Effector CD8-positive, alpha-beta T cell (primary cell): ENCODE measurements around the gene ZNF443.
"Not testable (repeated sequence)": the region's sequence is repeated elsewhere in the genome, so short reads cannot be mapped to it uniquely, and the experiment has no call there.

ENCODE experiments used
- DNase-seq: peaks from one replicate; lab custom pipeline; 2025; lab: John Stamatoyannopoulos, UW

The ZNF443 gene

DNA sequence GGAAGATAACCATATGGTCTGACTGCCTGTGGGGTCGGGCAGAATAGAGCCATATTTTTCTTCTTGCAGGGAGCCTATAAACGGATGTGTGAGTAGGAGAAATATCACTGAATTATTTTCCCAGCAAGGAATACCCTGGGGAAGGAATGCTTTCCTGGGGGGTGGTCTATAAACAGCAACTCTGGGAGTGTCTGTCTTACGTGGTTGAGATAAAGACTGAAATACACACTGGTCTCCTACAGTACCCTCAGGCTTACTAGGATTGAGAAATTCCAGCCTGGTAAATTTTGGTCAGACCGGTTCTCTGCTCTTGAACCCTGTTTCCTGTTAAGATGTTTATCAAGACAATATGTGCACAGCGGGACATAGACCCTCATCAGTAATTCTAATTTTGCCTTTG is 23.5 kb downstream of the ZNF443 start:
- not testable (repeated sequence) for DNase-seq

DNA sequence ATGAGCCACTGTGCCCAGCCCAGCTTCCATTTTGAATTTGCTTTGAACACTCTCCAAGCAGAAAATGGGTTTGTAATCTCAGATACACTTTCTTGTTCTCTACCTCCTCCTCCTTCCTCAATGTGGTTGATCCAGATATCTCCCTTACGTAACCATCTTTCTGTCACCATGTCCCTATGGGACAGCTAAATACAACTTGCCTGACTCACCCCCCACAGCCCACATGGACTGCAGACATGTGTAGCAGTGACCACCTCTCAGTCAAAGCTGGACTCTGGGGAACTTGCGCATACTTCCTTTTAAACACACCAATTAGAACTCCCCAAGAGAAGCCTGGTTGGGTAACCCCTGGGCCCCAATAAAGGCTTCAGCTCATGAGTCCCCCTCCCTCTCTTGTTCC is 28.9 kb downstream of the ZNF443 start:
- no peak for DNase-seq

DNA sequence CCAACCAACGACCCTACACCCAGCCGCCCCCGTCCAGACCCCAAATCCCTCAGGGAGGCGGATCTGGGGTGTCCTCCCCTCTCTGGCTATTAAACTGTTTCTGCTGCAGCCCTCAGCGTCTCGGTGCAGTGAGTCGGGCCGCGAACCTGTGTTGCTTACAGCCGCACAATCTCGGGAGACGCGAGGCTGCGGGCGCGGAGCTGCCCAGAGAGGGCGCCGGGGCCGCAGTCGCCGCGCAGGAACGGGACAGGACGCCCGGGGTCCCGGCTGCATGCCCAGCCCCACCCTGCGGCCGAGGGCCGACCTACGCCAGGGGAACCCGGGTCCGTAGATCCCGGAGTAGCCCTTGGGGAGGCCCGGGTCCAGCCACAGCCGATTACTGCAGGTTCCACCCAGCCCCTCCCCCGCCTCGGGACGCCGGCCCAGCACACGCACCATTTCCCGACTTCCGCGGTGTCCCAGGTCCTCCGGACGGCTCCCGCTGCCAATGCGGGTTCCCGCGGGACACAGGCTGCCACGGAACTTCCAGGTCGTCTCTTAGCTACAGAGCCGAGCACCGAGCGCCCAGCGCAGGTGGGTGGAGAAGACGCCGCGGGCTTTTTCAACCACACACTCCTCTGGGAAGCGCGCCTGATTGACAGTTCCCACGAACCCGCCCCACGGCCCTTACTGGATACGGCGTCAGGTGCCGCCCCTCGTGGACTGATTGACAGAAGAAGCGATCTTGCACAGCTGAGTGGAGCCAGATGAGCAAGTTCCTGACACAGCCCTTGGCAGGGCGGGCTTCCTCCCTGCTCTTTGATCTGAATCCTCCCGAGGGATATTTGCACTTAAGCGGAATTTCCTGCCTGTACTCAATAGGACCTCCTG is 40.0 kb downstream of the ZNF443 start, which contains the start of gene ZNF799:
ZNF799 (minus strand) TSS at position 639 of the 870 bp plus-strand sequence; CDS start at position 438, 201 bp downstream.
- peak; percentile 71 for DNase-seq

DNA sequence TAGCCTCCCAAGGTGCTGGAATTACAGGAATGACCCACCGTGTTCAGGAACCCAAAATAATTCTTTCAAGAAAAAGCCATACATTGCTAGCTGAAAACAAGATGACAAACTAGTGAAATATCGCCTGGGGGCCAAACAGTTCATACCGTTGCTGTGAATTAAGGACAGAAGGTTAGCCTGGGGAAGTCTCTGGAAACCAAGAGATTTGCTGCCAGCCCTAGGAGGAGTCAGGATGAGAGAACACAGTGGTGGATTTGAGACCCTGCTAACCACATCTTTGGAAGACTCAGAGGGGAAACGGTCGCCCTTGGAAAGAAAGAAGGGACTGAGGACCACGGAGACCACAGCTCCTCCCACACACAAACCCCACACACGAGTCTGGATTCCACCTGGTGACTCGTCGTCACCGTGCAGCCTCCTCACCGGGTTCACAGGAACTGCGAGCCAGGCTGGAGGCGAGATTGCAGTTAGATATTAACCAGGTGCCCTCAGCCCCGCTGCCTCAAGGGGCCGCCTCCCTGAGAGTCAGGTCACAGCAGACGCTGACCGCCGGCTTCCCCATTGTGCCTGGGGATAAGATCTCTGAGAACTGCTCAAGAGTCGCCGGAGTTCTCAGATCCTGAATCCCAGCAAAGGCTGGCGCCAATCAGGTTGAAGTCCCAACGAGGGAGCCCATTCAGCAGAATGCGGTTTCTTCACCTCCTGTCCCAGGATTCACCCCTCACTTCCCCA is 40.8 kb downstream of the ZNF443 start:
- not testable (repeated sequence) for DNase-seq

DNA sequence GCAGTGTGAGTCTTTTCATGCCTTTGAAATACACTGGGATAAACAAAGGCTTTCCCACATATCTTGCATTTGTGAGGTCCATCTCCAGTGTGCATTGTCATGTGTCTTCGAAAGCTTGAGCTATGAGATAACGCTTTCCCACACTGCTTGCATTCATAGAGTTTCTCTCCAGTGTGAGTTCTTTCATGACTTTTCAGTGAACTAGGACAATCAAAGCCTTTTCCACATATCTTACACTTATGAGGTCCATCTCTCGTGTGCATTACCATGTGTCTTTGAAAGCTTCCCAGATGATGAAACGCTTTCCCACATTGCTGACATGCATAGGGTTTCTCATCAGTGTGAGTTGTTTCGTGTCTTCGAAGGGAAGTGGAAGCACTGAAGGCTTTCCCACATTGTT is 49.7 kb downstream of the ZNF443 start:
- not testable (repeated sequence) for DNase-seq

DNA sequence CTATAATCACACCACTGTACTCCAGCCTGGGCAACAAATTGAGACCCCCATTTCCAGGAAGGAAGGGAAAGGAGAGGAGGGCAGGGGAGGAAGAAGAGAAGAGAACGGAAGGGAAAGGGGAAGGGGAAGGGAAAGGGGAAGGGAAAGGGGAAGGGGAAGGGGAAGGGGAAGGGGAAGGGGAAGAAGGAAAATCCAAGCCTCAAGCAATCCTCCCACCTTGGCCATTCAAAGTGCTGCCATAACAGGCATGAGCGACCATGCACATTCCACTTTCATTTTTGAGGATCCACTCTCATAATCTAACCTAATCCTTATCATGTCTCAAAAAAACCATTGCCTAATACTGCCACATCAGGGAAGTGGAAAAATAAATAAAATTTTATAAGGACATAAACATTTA is 54.5 kb downstream of the ZNF443 start:
- not testable (repeated sequence) for DNase-seq

DNA sequence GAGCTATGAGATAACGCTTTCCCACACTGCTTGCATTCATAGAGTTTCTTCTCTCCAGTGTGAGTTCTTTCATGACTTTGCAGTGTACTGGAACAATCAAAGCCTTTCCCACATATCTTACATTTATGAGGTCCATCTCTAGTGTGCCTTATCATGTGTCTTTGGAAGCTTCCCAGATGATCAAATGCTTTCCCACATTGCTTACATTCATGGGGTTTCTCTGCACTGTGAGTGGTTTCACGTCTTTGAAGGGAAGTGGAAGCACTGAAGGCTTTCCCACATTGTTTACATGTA is 60.4 kb downstream of the ZNF443 start:
- no peak for DNase-seq

DNA sequence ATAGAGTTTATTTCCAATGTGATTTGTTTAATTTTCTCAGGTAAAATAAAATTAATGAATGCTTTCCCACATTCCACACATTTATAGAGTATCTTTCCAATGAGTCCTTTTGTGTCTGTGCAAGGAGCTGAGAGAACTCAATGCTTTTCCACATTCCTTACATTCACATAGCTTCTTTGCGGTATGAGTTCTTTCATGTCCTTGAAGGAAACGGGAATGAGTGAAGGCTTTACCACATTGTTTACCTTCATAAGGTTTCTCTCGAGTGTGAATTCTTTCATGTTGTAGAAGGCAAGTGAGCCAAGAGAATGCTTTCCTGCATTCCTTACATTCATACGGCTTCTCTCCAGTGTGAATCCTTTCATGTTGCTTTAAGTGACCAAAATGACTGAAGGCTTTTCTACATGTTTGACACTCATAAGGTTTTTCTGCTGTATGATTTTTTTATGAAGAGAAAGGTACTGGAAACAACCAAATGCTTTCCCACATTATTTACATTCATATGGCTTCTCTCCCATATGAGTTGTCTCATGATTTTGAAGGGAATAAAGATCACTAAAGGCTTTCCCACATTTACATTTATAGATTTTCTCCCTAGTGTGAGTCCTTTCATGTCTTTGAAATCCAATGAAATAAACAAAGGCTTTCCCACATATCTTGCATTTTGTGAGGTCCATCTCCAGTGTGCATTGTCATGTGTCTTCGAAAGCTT is 60.9 kb downstream of the ZNF443 start:
- no peak for DNase-seq
